GM21717 (cell line): ENCODE measurements around the gene ATP5ME.
"Not testable (repeated sequence)": the region's sequence is repeated elsewhere in the genome, so short reads cannot be mapped to it uniquely, and the experiment has no call there.

ENCODE experiments used
- ATAC-seq: cut with Tn5 transposase; IDR thresholded peaks from one replicate; pipeline ENCODE4 v1.9.1; 2021; ENCODE audit warnings: mild to moderate bottlenecking, moderate library complexity; ENCODE audit not compliant: unreplicated experiment

Gene ATP5ME

DNA sequence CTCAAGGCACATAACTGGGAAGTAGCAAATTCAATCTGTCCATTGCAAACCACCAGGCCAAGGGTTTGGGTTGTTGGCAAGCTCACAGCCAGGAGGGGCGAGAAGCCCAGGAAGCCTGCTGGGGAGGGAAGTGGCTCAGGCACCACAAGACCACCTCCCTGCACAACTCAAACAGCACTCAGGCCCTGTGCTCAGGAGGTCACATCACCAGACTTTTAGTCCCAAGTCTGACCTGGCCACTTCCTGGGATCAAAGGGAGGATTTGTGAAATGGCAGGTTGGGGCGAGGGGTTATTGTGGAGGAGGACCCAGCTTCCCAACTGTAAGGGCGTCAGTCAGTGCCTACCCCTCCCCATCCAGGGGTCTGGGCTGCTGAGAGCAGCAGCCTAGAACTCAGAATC, 2.3 kb downstream of the ATP5ME start:
- no peak for ATAC-seq

DNA sequence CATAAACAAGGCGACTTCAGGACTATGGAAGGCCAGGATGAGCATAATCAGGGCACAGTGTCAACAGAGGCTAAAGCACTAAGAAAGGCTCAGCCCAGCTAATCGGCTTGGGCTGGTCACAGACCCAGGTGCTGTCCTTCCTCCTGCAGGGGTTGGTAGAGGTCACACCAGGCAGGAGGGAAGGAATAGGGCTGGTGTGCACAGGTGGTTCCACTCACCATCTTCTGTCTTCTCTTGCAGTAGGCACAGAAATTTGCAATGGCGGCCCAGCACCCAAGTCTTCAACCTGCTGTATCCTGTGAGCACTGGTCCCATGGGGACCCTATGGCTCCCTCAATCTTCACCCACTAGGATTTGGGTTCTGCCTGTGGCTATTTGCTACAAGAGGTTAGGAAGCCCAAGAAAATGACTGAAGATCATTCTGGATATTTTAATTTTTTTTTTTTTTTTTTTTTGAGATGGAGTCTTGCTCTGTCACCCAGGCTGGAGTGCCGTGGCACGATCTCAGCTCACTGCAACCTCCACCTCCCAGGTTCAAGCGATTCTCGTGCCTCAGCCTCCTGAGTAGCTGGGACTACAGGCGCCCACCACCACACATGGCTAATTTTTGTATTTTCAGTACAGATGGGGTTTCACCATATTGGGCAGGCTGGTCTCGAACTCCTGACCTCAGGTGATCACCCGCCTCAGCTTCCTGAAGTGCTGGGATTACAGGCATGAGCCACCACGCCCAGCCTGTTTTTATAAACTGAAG, 4.1 kb downstream of the ATP5ME start:
- ATAC-seq: not testable (repeated sequence)

DNA sequence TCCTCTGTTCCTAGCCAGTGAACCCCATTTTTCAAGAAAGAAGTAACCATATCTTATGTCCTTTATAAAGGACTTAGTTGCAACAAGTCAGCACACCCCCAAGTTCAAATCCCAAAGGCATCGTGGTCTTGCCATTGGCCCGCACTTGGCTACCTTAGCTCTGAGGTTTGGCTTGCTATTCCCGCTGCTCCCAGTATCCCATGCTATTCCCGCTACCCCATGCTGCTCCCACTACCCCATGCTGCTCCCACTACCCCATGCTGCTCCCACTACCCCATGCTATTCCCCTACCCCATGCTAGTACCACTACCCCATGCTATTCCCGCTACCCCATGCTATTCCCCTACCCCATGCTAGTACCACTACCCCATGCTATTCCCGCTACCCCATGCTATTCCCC, 5.9 kb downstream of the ATP5ME start:
- ATAC-seq: not testable (repeated sequence)

DNA sequence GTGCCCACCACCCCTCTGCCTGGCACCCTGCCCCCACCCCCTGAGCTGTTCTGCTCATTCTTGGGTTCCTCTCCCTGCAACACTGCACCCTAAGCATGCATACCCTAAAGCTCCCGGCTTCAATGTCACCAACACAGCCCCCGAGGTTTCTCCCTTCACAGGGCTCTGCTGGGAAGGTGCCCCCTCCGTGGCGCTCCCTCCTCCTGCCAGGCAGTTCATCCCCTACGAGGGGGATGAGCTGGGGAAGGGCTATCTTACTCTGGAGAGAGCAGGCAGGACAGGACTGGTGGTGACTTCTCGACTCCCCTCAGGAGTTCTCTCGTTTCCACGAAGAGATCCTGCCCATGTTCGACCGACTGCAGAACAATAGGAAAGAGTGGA, 6.5 kb downstream of the ATP5ME start:
- no peak for ATAC-seq

DNA sequence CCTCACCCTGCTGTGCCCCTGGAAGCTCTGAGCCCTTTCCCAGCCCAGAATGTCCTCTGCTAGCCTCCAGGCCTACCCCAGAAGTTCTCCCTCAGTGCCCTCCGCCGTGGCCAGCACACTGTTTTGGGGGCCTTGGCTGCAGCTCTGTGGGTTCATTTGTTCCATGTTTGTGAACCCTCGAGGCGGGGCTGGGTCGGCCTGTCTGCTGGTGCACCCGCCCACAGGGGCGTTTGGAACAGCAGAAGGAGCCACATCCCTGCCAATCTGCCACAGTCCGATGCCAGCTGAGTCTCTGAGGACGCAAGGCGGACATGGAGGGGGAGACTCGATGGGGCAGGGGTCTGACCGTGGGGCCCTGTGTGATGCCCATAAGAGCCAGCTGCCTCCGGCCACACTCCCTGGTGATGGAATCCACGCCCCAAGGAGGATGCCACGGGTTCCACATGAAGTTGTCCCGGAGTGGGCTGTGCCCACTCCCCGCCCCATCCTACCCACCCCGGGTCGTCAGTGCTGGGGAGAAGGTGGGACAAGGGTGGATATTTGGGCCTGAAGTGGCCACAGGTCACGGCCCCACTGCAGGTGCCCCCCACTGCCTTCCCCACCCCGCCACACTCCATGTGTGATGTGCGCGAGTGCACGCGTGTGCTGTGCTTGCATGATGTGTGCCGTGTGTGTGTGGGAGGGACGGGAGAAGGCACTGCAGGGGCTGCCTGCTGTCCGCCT, 7.1 kb downstream of the ATP5ME start:
- no peak for ATAC-seq

DNA sequence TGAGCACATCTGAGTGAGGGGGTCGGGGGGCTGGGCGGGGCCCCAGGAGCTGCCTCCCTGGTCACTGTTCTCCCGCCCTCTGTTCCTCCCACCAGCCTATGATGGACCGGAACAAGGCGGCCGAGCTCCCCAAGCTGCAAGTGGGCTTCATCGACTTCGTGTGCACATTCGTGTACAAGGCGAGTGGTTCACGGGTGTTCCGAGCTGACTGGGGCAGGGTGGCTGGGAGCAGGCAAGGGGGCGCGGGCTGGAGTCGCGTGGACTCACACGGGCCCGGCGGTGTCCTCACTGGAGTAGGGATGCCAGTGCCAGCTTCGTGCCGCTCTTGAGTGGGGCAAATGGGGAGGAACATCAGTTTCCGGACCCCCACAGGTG, 7.7 kb downstream of the ATP5ME start:
- ATAC-seq: no peak

DNA sequence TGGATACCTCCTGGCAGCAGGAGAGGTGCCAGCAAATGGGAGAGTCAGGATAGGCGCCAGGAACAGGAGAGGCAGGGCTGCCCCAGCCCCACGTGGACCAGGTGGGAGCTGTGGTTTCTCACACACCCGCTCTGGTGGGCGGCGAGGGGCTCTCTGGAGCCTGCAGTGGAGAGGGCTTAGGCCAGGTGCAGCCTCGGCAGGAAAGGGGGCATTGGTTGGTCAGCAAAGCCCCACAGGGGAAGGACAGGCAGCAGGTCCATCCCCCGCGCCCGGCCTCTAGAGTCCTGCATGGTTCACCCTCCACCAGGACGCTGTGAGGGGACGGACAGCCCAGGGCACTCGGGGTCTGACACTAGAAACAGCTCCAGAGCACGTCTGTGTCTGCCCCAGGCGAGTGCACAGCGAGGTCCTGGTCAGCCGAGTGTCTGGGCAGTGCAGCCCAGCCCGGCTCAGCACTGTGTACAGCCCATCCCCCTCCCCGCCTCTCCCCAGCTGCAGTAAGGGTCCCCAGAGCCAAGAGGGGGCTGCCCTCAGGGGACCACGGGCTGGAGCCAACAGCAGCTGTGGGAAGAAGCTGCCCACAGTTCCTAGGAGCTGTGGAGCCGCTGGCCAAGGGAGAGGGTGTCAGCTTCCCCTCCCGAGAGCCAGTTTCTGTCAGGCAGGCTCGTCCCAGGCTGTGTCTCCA, 8.2 kb downstream of the ATP5ME start:
- no peak for ATAC-seq

DNA sequence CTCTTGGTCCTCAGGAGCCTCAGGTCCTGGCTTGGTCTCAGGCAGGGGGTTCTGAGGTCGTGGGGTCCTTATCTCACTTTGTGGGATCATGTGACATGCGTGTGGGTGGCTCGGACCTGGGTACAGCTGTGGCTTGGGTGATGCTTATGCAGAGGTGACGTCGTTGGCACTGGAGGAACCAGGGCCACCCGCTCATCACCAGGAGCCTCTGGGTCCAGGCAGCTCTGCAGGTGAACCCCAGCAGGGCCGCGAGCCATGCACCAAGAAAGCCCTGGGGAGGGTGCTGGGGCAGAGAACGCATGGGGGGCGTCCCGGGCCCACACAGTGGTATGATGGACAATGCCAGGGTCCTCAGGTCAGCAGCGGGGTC, 8.7 kb downstream of the ATP5ME start:
- no peak for ATAC-seq

DNA sequence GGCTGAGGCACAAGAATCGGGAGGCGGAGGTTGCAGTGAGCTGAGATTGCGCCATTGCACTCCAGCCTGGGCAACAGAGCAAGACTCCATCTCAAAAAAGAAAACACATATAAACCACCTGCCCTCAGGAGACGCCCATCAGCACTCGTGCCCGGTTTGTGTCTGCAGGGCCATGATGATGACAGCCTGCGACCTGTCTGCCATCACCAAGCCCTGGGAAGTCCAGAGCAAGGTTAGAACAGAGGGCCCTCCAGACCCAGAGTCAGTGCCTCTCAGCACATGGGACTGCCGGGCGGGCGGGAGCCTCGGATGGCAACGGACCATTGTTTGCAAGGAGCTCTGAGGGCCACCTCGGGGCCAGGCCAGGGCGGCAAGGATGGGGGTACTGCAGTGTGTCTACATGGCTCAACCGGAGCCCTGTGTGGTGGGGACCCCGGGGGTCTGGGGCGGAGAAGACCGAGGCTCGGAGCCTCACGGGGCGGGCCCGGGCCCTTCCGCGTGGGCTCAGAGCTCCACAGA, 9.3 kb downstream of the ATP5ME start:
- no peak for ATAC-seq

DNA sequence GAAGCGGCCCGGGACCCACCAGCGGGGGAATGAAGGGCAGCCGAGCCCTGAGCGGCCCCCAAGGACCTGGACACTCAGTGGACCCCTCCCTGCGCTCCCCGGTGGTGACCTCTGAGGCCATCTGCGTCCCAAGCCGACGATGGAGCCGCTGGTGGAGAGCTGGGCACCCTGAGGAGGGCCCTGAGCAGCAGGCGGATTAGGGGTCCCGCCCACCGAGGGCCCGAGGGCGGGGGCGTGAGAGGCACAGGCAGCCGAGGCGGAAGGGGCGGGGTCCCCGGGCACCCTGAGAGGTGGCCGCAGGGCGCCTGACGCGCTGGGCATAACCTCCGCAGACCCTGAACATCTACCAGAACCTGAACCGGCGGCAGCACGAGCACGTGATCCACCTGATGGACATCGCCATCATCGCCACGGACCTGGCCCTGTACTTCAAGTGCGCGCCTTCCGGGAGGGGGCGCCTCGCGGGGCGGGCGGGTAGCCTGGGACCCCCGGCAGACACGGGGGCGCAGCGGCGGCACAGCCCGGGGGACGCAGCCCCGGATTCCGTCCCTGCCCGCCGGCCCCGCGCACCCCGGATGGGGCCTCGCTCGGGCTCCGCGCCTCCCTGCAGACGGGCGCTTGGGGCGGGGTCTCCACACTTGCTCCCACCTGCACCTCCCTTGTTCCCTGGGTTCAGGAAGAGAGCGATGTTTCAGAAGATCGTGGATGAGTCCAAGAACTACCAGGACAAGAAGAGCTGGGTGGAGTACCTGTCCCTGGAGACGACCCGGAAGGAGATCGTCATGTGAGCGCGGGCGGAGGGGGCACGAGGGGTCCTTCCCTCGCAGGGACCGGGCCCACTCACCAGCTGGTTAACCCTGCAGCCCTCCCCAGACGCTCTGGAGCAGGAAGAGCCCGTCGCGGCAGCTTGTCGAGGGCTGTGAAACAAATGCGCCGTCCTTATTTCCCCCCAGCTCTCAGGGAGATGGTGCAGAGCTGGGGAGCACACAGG, 10.3 kb downstream of the ATP5ME start:
- ATAC-seq: no peak

DNA sequence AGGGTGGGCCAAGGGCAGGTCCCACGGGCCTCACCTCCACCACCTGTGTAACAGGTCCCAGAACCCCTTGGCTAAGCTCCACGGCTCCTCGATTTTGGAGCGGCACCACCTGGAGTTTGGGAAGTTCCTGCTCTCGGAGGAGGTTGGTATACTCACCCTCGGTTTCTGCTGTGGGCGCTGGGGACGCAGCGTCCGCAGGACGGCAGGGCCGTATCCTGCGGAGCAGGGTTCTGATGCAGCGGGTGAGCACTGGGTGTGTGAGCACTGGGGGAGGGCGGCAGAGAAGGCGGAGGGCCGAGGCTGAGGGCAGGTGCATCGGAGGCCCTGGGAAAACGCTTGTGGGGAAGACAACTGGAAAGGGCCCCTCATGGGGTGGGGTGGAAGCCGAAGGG, 11.0 kb downstream of the ATP5ME start:
- no peak for ATAC-seq

DNA sequence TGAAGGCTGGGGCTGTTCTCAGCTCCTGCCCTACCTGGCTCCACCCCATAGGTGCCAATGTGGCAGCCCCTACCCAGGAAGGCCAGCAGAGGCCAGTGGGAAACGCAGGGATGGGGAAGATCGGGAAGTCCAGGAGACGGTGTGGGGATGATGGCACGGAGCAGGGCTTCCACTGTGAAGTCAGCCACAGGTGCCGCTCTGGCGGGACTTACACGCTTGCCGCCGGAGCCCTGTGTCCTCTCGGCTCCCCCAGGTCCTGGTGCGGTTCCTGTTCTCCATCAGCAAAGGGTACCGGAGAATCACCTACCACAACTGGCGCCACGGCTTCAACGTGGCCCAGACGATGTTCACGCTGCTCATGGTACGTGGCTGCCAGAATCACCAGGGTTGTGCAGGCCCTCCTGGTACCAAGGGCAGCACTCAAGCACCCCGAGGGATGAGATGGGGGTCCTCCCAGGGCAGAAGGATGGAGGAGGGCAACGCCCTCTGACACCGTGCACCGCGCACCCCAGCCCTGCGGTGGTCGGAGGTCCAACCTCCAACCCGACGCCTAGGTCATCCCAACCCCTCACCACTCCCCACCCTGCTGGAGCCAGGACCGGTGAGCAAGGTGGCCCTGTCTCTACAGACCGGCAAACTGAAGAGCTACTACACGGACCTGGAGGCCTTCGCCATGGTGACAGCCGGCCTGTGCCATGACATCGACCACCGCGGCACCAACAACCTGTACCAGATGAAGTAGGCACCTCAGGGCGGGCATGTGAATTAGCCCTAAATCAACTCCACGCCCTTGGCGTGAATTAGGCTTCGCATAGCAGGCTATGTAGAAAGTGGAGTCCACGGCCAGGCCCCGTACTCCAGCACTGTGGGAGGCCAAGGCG, 12.0 kb downstream of the ATP5ME start:
- no peak for ATAC-seq

DNA sequence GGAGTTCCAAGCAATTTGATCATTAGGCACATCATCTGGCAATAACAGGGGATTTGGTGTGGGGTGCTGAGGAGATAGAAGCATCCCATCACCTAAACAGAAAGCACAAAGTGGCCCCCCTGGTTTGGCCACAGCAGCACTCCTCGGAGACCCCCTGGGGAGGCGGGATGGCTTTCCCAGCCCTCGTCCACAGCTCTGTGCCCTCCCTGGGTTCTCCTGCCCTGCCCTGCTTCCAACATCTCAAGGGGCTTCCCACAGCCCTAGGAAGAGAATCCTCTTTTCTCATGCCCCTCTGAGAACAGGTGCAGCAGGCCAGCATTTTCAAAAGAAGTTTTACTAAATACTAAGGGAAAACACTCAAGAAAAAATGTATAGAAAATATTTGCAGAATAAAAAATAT, 12.8 kb downstream of the ATP5ME start:
- ATAC-seq: no peak

DNA sequence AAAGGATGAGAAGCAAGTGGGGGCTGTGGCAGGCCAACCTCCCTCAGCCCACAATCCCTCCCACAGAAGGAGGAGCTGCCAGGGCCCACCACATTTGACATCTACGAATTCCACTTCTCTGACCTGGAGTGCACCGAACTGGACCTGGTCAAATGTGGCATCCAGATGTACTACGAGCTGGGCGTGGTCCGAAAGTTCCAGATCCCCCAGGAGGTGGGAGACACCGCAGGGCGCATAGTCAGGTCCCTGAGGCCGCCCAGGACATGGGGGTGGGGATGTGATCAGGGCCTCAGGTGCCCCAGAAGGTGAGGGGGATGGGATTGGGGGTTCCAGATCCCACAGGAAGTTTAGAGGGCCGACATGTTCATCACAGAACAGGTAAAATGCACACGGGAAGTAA, 13.7 kb downstream of the ATP5ME start:
- ATAC-seq: no peak

DNA sequence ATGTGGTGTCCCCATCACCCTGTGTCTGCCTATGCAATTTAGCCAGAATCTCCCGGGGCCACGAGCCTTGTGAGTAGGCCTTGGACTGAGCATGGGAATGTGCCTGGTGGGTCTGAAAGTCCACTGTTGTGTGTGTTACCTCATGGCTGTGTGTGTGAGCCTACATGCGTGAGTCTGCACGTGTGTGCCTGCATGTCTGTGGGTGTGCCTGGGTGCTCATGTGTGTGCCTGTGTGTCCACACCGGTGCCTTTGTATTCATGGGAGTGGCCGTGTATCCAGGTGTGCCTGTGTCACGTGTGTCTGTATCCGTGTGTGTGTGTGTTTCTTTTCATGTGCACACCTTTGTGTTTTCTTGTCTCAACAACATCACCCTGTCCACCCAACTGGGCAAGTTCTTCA, 14.2 kb downstream of the ATP5ME start:
- ATAC-seq: no peak

DNA sequence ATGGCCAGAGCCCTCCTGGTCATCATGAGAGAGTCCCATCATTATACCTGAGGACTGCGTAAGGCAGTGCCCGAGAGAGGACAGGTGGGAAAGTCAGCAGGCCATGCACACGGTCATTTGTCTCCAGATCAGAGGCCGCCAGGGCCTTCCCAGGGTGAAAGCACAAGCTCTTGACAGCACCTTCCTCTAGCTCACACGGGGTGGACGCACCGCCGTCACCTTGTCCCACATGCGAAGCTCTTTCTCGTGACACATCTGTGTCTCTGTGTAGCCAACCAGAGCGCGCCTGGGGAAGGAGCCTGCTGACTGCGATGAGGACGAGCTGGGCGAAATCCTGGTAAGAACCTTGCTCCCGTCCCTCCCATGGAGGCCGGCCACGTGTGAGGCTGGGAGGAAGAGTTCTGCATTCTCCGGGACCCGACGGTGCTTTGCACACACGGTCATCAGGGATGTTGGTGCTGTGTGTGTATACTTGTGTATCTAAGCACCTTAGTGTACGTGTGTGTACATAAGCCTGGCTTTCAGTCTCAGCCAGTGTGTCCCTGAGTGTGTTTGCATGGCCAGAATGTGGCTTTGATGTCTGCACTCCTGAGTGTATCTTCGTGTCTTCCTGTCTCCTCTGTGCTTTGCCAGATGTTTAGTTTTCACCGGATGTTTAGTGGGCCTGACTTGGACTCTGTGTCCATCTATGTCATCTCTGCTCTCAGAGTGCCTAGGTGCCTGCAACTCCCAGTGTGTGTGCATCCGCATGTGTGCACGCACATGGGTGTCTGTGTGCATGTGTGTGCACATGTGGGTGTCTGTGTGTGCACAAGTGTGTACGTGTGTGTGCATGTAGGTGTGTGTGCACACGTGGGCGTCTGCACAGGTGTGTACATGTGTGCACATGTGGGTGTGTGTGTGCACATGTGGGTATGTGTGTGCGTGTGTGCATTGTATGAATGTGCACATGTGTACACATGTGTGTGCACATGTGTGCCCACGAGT, 15.1 kb downstream of the ATP5ME start:
- no peak for ATAC-seq

DNA sequence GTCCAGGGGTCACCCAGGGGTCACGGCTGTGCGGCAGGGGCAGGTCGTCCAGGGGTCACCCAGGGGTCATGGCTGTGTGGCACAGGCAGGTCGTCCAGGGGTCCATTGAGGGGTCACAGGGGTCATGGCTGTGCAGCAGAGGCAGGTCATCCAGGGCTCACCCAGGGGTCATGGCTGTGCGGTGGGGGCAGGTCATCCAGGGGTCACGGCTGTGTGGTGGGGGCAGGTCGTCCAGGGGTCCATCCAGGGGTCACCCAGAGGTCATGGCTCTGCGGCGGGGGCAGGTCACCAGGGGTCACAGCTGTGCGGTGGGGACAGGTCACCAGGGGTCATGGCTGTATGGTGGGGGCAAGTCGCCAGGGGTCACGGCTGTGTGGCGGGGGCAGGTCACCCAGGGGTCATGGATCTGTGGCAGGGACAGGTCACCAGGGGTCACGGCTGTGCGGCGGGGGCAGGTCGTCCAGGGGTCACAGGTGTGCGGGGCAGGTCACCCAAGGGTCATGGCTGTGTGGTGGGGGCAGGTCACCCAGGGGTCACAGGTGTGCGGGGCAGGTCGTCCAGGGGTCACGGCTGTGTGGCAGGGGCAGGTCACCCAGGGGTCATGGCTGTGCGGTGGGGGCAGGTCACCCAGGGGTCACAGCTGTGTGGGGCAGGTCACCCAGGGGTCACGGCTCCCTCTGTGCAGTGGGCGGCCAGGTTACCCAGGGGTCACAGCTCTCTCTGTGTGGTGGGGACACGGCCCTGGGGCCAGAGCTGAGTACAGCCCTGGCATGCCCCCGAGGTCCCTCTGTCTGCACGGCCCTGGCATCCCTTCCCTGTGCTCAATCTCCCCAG, 16.0 kb downstream of the ATP5ME start:
- ATAC-seq: no peak

DNA sequence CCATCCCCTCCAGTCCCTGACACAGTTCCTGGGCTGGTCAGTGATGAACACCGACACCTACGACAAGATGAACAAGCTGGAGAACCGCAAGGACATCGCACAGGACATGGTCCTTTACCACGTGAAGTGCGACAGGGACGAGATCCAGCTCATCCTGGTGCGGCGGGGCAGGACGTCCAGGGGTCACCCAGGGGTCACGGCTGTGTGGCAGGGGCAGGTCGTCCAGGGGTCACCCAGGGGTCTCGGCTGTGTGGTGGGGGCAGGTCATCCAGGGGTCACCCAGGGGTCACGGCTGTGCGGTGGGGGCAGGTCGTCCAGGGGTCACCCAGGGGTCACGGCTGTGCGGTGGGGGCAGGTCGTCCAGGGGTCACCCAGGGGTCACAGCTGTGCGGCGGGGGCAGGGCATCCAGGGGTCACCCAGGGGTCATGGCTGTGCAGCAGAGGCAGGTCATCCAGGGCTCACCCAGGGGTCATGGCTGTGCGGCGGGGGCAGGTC, 16.7 kb downstream of the ATP5ME start:
- ATAC-seq: no peak
